ENCODE results near the gene TLE2.
A peak's percentile ranks its signal among the peaks of the same experiment; 100 is the strongest.
"Not testable (repeated sequence)": the region's sequence is repeated elsewhere in the genome, so short reads cannot be mapped to it uniquely, and the experiment has no call there.

The TLE2 gene

DNA sequence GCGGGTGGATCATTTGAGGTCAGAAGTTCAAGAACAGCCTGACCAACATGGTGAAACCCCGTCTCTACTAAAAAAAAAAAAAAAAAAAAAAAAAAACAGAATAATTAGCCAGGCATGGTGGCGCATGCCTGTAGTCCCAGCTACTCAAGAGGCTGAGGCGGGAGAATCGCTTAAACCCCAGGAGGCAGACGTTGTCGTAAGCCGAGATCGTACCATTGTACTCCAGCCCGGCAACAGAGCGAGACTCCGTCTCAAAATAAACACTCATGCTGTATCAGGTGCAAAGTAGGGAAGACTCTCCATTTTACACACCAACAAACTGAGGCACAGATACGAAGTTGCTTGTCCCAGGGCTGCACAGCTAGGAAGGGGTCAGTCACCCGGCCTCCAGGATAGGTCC, 36.1 kb downstream of the TLE2 start:
- Histone ChIP-seq H3K36me3 (ENCODE audit: insufficient read depth, low read length) (no peaks in the 10 kb centered on the region), H3K4me3 (ENCODE audit: low read depth, low read length) (no peak overlapping the region), H2AFZ (ENCODE audit: low read length, unreplicated experiment) (no peak overlapping the region), H3K4me1 (ENCODE audit: control insufficient read depth, insufficient read depth, low read length, unreplicated experiment) (no peaks in the 10 kb centered on the region), H3K79me2 (ENCODE audit: control insufficient read depth, insufficient read depth, low read length, unreplicated experiment) (no peaks in the 10 kb centered on the region), H3K27me3 (ENCODE audit: insufficient read depth, low read length) (no peaks in the 10 kb centered on the region), H3K27ac (ENCODE audit: low read depth, low read length) (no peak overlapping the region)

DNA sequence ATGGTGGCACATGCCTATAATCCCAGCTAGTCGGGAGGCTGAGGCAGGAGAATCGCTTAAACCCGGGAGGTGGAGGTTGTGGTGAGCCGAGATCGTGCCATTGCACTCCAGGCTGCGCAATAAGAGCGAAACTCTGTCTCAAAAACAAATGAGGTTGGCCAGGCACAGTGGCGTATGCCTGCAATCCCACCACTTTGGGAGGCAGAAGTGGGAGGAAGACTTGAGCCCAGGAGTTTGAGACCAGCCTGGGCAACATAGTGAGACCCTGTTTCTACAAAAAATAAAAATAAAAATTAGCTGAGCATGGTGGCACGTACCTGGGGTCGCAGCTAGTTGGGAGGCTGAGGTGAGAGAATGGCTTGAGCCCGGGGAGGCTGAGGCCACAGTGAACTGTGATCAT, 36.7 kb downstream of the TLE2 start:
- H3K4me3 ChIP-seq (ENCODE audit: low read depth, low read length); H3K36me3 ChIP-seq (ENCODE audit: insufficient read depth, low read length); H3K27me3 ChIP-seq (ENCODE audit: insufficient read depth, low read length); H2AFZ ChIP-seq (ENCODE audit: low read length, unreplicated experiment); H3K4me1 ChIP-seq (ENCODE audit: control insufficient read depth, insufficient read depth, low read length, unreplicated experiment); H3K79me2 ChIP-seq (ENCODE audit: control insufficient read depth, insufficient read depth, low read length, unreplicated experiment); H3K27ac ChIP-seq (ENCODE audit: low read depth, low read length): not testable (repeated sequence)

DNA sequence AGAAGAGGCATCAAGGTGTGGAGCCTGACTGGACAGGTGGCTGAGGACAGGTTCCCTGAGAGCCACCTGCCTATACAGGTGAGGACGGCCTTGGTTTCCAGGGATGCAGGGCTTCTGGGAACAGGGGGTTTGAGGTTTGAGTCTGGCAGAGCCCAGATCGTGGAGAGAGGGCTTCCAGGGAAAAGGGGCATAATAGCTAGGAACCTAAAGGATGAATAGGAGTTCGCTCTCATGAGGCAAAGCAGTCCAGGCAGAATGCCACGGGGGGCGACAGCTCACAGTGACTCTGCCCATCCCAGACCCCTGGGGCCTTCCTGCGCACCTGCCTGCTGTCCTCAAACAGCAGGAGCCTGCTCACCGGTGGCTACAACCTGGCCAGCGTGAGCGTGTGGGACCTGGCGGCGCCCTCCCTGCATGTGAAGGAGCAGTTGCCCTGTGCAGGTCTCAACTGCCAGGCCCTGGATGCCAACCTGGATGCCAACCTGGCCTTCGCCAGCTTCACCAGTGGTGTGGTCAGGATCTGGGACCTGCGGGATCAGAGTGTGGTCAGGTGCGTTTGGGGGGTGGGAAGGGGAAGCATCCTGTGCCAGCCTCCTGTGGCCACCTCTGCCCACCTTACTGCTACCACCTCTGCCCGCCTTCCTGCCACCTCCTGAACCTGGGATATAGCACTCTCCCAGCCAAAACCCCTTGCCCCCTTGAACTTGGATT, 39.7 kb downstream of the TLE2 start:
- Histone ChIP-seq H3K4me1 (ENCODE audit: control insufficient read depth, insufficient read depth, low read length, unreplicated experiment) (no peaks in the 10 kb centered on the region), H3K79me2 (ENCODE audit: control insufficient read depth, insufficient read depth, low read length, unreplicated experiment) (no peaks in the 10 kb centered on the region), H3K4me3 (ENCODE audit: low read depth, low read length) (no peak overlapping the region), H3K27me3 (ENCODE audit: insufficient read depth, low read length) (no peaks in the 10 kb centered on the region), H3K36me3 (ENCODE audit: insufficient read depth, low read length) (no peaks in the 10 kb centered on the region), H3K27ac (ENCODE audit: low read depth, low read length) (no peak overlapping the region), H2AFZ (ENCODE audit: low read length, unreplicated experiment) (no peak overlapping the region)

DNA sequence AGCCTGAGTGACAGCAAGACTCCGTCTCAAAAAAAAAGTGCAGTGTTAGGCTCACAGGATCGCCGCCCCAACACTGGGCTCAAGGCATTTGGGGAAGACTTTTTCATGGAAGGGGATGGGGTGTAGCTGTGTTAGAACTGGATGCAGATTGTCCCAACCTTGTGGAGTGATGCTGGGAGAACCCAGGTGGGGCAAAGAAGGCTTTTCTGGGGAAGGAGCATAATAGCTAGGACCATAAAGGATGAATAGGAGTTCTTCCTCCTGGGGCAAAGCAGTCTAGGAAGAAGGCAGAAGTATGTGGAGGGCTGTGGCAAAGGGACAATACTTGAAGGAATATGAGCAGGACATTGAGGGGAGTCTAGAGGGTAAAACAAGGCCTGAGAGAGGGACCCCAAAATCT, 40.5 kb downstream of the TLE2 start:
- H3K4me3 ChIP-seq (ENCODE audit: low read depth, low read length) = no peak overlapping the region
- no peak overlapping the region for H3K27ac ChIP-seq (ENCODE audit: low read depth, low read length)
- H3K36me3 ChIP-seq (ENCODE audit: insufficient read depth, low read length) = no peaks in the 10 kb centered on the region
- no peaks in the 10 kb centered on the region for H3K79me2 ChIP-seq (ENCODE audit: control insufficient read depth, insufficient read depth, low read length, unreplicated experiment)
- H3K27me3 ChIP-seq (ENCODE audit: insufficient read depth, low read length) = no peaks in the 10 kb centered on the region
- H3K4me1 ChIP-seq (ENCODE audit: control insufficient read depth, insufficient read depth, low read length, unreplicated experiment) = peaks cover 1% of the 10 kb centered on the region
- no peak overlapping the region for H2AFZ ChIP-seq (ENCODE audit: low read length, unreplicated experiment)

DNA sequence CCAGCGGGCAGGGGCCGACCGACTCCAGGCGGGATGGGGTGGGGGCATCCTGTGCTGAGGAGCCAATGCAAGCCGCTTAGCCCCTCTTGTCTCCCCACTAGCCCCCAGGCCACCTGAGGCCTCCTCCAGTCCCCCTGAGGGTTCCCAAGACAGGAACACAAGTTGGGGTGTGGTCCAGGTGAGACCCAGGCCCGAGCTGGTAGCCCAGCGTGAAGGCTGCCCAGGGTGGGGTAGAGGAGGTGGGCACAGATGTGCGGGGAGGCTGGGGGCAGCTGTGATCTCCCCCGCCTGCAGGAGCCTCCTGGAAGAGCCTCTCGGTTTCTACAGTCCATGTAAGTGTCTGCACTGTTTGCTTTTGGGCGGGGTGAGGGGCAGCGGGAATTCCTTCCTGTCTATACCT, 41.3 kb downstream of the TLE2 start:
- H3K36me3 ChIP-seq (ENCODE audit: insufficient read depth, low read length) = no peaks in the 10 kb centered on the region
- H3K27ac ChIP-seq (ENCODE audit: low read depth, low read length) = no peak overlapping the region
- no peak overlapping the region for H2AFZ ChIP-seq (ENCODE audit: low read length, unreplicated experiment)
- no peak overlapping the region for H3K4me3 ChIP-seq (ENCODE audit: low read depth, low read length)
- no peaks in the 10 kb centered on the region for H3K27me3 ChIP-seq (ENCODE audit: insufficient read depth, low read length)
- peaks cover 7% of the 10 kb centered on the region for H3K4me1 ChIP-seq (ENCODE audit: control insufficient read depth, insufficient read depth, low read length, unreplicated experiment)
- no peaks in the 10 kb centered on the region for H3K79me2 ChIP-seq (ENCODE audit: control insufficient read depth, insufficient read depth, low read length, unreplicated experiment)

DNA sequence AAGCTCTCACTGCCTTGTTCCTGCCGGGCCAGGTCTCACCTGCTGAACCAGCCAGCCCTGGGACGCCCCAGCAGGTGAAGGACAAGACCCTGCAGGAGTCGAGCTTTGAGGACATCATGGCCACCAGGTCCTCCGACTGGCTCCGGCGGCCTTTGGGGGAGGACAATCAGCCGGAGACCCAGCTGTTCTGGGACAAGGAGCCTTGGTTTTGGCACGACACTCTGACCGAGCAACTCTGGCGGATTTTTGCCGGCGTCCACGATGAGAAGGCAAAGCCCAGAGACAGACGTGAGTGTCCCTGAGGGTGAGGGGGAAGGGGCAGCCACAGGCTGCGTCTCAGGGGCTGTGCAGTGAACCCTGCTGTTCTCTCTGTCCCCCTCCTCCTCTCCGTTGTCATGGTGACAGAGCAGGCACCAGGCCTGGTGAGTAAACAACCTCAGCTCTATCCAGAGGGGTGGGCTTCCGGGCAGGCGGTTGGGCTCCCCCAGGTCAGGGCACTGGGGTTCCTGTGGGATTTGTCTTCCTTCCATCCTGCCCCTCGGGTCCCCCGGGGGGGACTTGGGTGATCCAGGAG, 42.0 kb downstream of the TLE2 start:
- Histone ChIP-seq H3K27me3 (ENCODE audit: insufficient read depth, low read length) (no peaks in the 10 kb centered on the region), H2AFZ (ENCODE audit: low read length, unreplicated experiment) (no peak overlapping the region), H3K36me3 (ENCODE audit: insufficient read depth, low read length) (no peaks in the 10 kb centered on the region), H3K4me1 (ENCODE audit: control insufficient read depth, insufficient read depth, low read length, unreplicated experiment) (peaks cover 11% of the 10 kb centered on the region), H3K4me3 (ENCODE audit: low read depth, low read length) (no peak overlapping the region), H3K79me2 (ENCODE audit: control insufficient read depth, insufficient read depth, low read length, unreplicated experiment) (no peaks in the 10 kb centered on the region), H3K27ac (ENCODE audit: low read depth, low read length) (no peak overlapping the region)

DNA sequence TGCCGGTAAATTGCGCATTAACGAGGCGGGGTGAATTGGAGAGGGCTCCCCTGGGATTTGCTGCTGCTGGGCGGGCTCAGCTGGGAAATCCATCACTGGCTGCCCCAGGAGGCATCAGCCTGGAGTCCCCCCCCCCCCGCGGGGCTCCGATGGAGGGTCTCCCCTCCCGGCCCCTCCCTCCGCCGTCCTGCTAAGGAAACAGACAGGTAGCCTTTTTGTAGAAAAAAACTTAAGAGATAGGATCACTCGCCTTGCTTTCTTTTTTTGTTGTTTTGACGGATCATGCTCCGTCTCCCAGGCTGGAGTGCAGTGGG, 44.9 kb downstream of the TLE2 start:
- Histone ChIP-seq H3K36me3 (ENCODE audit: insufficient read depth, low read length) (no peaks in the 10 kb centered on the region), H3K27me3 (ENCODE audit: insufficient read depth, low read length) (no peaks in the 10 kb centered on the region), H3K4me3 (ENCODE audit: low read depth, low read length) (peak overlapping the region; percentile 60), H3K79me2 (ENCODE audit: control insufficient read depth, insufficient read depth, low read length, unreplicated experiment) (no peaks in the 10 kb centered on the region), H3K27ac (ENCODE audit: low read depth, low read length) (no peak overlapping the region), H2AFZ (ENCODE audit: low read length, unreplicated experiment) (peak overlapping the region; percentile 60), H3K4me1 (ENCODE audit: control insufficient read depth, insufficient read depth, low read length, unreplicated experiment) (peaks cover 11% of the 10 kb centered on the region)

DNA sequence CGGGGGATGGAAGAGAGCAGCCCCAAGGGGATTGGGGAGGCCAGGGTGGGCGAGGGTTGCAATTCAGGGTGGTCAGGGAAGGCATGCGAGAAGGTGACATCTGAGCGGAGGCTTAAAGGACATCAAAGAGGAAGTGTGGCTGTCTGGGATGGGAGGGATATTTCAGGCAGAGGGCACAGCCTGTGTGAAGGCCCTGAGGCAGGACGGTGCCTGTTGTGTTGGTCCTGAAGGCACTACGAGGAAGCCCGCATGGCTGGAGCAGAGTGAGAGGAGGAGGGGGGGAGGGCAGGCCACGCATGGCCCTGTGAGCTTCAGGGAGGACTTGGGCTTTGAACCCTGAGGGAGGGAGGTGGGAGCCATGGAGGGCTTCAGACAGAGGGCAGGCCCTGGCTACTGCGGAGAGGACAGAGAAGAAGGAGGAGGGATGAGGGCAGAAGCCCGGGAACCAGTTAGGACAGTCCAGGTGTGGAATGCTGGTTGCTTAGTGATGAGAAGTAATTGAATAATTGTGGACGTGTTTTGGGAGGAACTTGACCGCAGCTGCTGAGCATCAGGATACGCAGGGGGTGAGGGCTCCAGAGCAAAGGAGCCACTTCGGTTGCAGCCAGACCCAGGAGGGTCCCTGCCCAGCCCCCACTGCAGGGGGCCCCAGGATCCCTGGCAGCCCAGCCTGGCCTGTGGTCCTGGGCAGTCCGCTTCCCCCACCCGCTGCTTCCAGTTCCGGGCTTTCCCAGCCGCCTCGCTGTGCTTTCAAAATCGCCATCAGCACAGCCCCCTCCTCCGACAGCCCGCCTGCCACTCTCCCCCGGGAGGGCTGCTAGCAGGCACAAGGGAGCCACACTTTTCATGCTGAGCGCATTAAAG, 45.5 kb downstream of the TLE2 start:
- peak overlapping the region; percentile 60 for H2AFZ ChIP-seq (ENCODE audit: low read length, unreplicated experiment)
- peak overlapping the region; percentile 69 for H3K27ac ChIP-seq (ENCODE audit: low read depth, low read length)
- H3K4me3 ChIP-seq (ENCODE audit: low read depth, low read length) = peak overlapping the region; percentile 60
- H3K4me1 ChIP-seq (ENCODE audit: control insufficient read depth, insufficient read depth, low read length, unreplicated experiment) = peaks cover 14% of the 10 kb centered on the region
- no peaks in the 10 kb centered on the region for H3K36me3 ChIP-seq (ENCODE audit: insufficient read depth, low read length)
- no peaks in the 10 kb centered on the region for H3K79me2 ChIP-seq (ENCODE audit: control insufficient read depth, insufficient read depth, low read length, unreplicated experiment)
- H3K27me3 ChIP-seq (ENCODE audit: insufficient read depth, low read length) = no peaks in the 10 kb centered on the region

DNA sequence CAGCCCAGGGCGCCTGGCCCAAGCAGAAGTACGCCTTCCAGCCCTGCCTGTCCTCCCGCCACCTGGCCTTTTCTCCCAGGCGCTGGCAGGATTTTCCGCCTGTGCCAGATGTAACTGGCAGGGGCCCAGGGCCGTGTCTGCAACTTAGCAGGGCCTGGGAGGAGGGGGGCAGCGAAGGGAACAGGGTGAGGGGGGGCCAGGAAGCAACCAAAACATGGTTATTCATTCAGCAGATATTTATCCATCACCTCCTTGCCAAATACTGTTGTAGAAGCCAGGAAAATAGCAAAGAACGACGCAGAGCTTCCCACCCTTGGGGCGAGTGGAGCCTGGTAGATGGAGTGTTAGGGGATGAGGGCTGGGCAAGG, 46.1 kb downstream of the TLE2 start:
- Histone ChIP-seq H3K4me3 (ENCODE audit: low read depth, low read length) (peak overlapping the region; percentile 12; the same call in 1 of the 2 replicates), H3K79me2 (ENCODE audit: control insufficient read depth, insufficient read depth, low read length, unreplicated experiment) (no peaks in the 10 kb centered on the region), H2AFZ (ENCODE audit: low read length, unreplicated experiment) (peak overlapping the region; percentile 60), H3K27ac (ENCODE audit: low read depth, low read length) (peak overlapping the region; percentile 69), H3K36me3 (ENCODE audit: insufficient read depth, low read length) (no peaks in the 10 kb centered on the region), H3K27me3 (ENCODE audit: insufficient read depth, low read length) (no peaks in the 10 kb centered on the region), H3K4me1 (ENCODE audit: control insufficient read depth, insufficient read depth, low read length, unreplicated experiment) (peaks cover 16% of the 10 kb centered on the region)

DNA sequence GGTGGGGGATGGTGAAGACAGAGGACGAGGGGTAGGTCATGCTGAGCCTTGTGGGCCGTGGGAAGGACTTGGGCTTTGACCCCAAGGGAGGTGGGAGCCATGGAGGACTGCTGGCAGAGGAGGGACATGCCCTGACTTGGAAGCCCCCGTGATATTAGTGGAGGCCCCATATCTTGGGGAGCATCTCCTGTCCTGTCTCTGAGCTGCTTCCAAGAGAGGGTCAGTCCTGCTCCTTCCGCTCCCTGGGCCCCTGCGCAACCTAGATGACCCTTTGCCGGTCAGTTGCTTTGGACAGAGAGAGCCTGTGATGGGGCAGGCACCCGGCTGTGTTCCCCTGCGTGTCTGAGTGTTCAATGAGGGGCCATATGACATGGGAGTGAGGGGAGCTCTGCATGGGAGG, 46.5 kb downstream of the TLE2 start:
- H3K36me3 ChIP-seq (ENCODE audit: insufficient read depth, low read length) = no peaks in the 10 kb centered on the region
- H3K79me2 ChIP-seq (ENCODE audit: control insufficient read depth, insufficient read depth, low read length, unreplicated experiment) = no peaks in the 10 kb centered on the region
- no peak overlapping the region for H2AFZ ChIP-seq (ENCODE audit: low read length, unreplicated experiment)
- no peaks in the 10 kb centered on the region for H3K27me3 ChIP-seq (ENCODE audit: insufficient read depth, low read length)
- H3K4me1 ChIP-seq (ENCODE audit: control insufficient read depth, insufficient read depth, low read length, unreplicated experiment) = peaks cover 16% of the 10 kb centered on the region
- peak overlapping the region; percentile 23; the same call in 1 of the 2 replicates for H3K27ac ChIP-seq (ENCODE audit: low read depth, low read length)
- no peak overlapping the region for H3K4me3 ChIP-seq (ENCODE audit: low read depth, low read length)

DNA sequence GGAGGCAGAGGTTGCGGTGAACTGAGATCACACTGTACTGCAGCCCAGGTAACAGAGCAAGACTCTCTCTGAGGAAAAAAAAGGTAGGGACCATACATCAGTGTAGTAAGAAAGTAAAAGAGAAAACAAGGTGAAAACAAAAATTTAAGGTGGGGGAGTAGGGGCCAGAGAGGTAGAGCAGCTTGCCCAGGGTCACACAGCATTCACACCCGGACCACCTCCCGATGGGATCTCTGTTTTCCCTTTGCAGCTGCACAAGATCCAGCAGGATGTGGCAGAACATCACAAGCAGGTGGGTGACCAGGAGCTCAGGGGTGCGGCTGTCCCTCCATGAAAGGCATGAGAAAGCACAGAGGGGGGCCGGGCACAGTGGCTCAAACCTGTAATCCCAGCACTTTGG, 47.2 kb downstream of the TLE2 start:
- H3K4me3 ChIP-seq (ENCODE audit: low read depth, low read length) = no peak overlapping the region
- H3K27me3 ChIP-seq (ENCODE audit: insufficient read depth, low read length) = no peaks in the 10 kb centered on the region
- H3K4me1 ChIP-seq (ENCODE audit: control insufficient read depth, insufficient read depth, low read length, unreplicated experiment) = peaks cover 16% of the 10 kb centered on the region
- no peak overlapping the region for H2AFZ ChIP-seq (ENCODE audit: low read length, unreplicated experiment)
- H3K27ac ChIP-seq (ENCODE audit: low read depth, low read length) = no peak overlapping the region
- no peaks in the 10 kb centered on the region for H3K79me2 ChIP-seq (ENCODE audit: control insufficient read depth, insufficient read depth, low read length, unreplicated experiment)
- no peaks in the 10 kb centered on the region for H3K36me3 ChIP-seq (ENCODE audit: insufficient read depth, low read length)
